Endothelial cell of umbilical vein (primary cell): ENCODE results near the gene ZNF684. TPM values are rescaled to one million over a fixed set of nuclear protein-coding genes. Genes with fewer than 3 reads are reported as not detected.

Experiments used
- BruUV-seq: library from RNA; stranded (reverse); fragments of 400-500 nt; replicated peaks from 2 replicates; lab custom pipeline; 2021; lab: Mats Ljungman, UMichigan
- CTCF ChIA-PET: fragments of 300-600, 350-600 bp; sonication (Branson Sonifier 250); formaldehyde crosslinking; loops from one replicate; lab custom pipeline; 2021; ENCODE audit warnings: antibody characterized with exemption, inconsistent platforms; lab: Charles Lee
- POLR2A ChIA-PET: fragments of 300-600, 350-600 bp; sonication (Branson Sonifier 250); formaldehyde crosslinking; loops from one replicate; lab custom pipeline; 2021; ENCODE audit warnings: antibody characterized with exemption, inconsistent platforms; lab: Charles Lee
- DNase-seq: peaks from one replicate; pipeline ENCODE4 v3.0.0-alpha.2; 2011; ENCODE audit warnings: low read depth, low spot score
- FAIRE-seq: peaks from 2 replicates; lab custom pipeline; 2011; peaks lifted over from hg19 to GRCh38; lab: Jason Lieb, UNC
- H2AFZ ChIP-seq: 2 replicates; pipeline ENCODE4 v1.6.0; 2012; ENCODE audit warnings: low read depth, low read length, control low read depth, inconsistent platforms
- H3K27ac ChIP-seq: 2 replicates; pipeline ENCODE4 v1.5.1; 2011; ENCODE audit warnings: low read depth, mild to moderate bottlenecking, control low read depth, low read length, moderate library complexity; ENCODE audit not compliant: insufficient read depth
- H3K27me3 ChIP-seq, 2 experiments: 2 replicates each; pipeline versions ENCODE4 v1.6.0 to v1.6.1; 2011; ENCODE audit warnings: low read length in 2 of 2, mixed read lengths in 1 of 2; ENCODE audit not compliant: control insufficient read depth in 2 of 2, insufficient read depth in 2 of 2
- H3K36me3 ChIP-seq, 2 experiments: 2 replicates in 1 of 2; 3 replicates in 1 of 2; pipeline ENCODE4 v1.5.1; 2011; ENCODE audit warnings: low read length in 2 of 2, mild to moderate bottlenecking in 1 of 2, moderate library complexity in 1 of 2; ENCODE audit not compliant: control insufficient read depth in 2 of 2, insufficient read depth in 2 of 2; ENCODE audit errors: extremely low read depth in 1 of 2
- H3K4me1 ChIP-seq: 3 replicates; pipeline ENCODE4 v1.5.1; 2011; ENCODE audit warnings: mild to moderate bottlenecking, low read length; ENCODE audit not compliant: control insufficient read depth, insufficient read depth; ENCODE audit errors: extremely low read depth
- H3K4me2 ChIP-seq: 2 replicates; pipeline ENCODE4 v1.6.1; 2011; ENCODE audit warnings: low read length, control low read depth, mixed read lengths; ENCODE audit not compliant: insufficient read depth
- H3K4me3 ChIP-seq, 3 experiments: fragments of 200-600 bp in 1 of 3; sonication (generic), shearing (Covaris generic) in 1 of 3; replicated peaks in 1 of 3; 2 replicates each; pipeline ENCODE4 v1.5.1; 2011 to 2016; ENCODE audit warnings: control low read depth in 3 of 3, low read length in 3 of 3, mild to moderate bottlenecking in 2 of 3, inconsistent platforms in 1 of 3, low read depth in 1 of 3, moderate library complexity in 1 of 3; ENCODE audit not compliant: insufficient read depth in 1 of 3
- H3K79me2 ChIP-seq: 2 replicates; pipeline ENCODE4 v1.6.0; 2012; ENCODE audit warnings: low read length, inconsistent platforms; ENCODE audit not compliant: control insufficient read depth, insufficient read depth
- H3K9ac ChIP-seq: replicated peaks from 2 replicates; pipeline ENCODE3; 2011; ENCODE audit warnings: low read length, control low read depth; ENCODE audit not compliant: insufficient read depth; ENCODE audit errors: extremely low read depth
- H3K9me1 ChIP-seq: replicated peaks from 3 replicates; pipeline ENCODE4 v1.6.0; 2011; ENCODE audit warnings: mild to moderate bottlenecking, low read length; ENCODE audit not compliant: control insufficient read depth, insufficient read depth; ENCODE audit errors: extremely low read depth
- H3K9me3 ChIP-seq: replicated peaks from 2 replicates; pipeline ENCODE4 v1.5.1; 2012; ENCODE audit warnings: low read length, inconsistent platforms; ENCODE audit not compliant: control insufficient read depth, insufficient read depth
- H4K20me1 ChIP-seq: replicated peaks from 2 replicates; pipeline ENCODE3; 2011; ENCODE audit warnings: mild to moderate bottlenecking, low read length; ENCODE audit not compliant: control insufficient read depth, insufficient read depth; ENCODE audit errors: extremely low read depth
- CTCF ChIP-seq, 2 donors: IDR thresholded peaks; 1 replicate in 1 of 2; 2 replicates in 1 of 2; pipeline ENCODE4 v1.5.1; 2011; ENCODE audit warnings: low read length in 2 of 2, mild to moderate bottlenecking in 2 of 2, moderate library complexity in 2 of 2, control low read depth in 1 of 2, inconsistent platforms in 1 of 2, low read depth in 1 of 2; ENCODE audit not compliant: insufficient read depth in 1 of 2; ENCODE audit errors: extremely low read depth in 1 of 2
- EZH2 ChIP-seq: IDR thresholded peaks from 2 replicates; pipeline ENCODE4 v1.6.1; 2012; ENCODE audit warnings: borderline replicate concordance, low read depth, mild to moderate bottlenecking, moderate library complexity, low read length, inconsistent platforms; ENCODE audit not compliant: severe bottlenecking
- FOS ChIP-seq: IDR thresholded peaks from 2 replicates; pipeline ENCODE4 v1.6.1; 2011; ENCODE audit warnings: mild to moderate bottlenecking, low read length, moderate library complexity, borderline replicate concordance; ENCODE audit not compliant: insufficient read depth
- GATA2 ChIP-seq: IDR thresholded peaks from 2 replicates; pipeline ENCODE4 v1.7.0; 2011; ENCODE audit warnings: low read depth, mild to moderate bottlenecking, moderate library complexity, mixed read lengths, low read length; ENCODE audit not compliant: insufficient read length, insufficient read depth
- JUN ChIP-seq: IDR thresholded peaks from 2 replicates; pipeline ENCODE4 v1.6.1; 2011; ENCODE audit warnings: borderline replicate concordance, low read depth; ENCODE audit not compliant: insufficient read length, insufficient read depth
- MAX ChIP-seq: IDR thresholded peaks from 2 replicates; pipeline ENCODE4 v1.6.1; 2011; ENCODE audit not compliant: insufficient read depth, insufficient read length
- MYC ChIP-seq: IDR thresholded peaks from one replicate; pipeline ENCODE4 v1.6.1; 2011; ENCODE audit warnings: mild to moderate bottlenecking, low read depth, low read length
- POLR2A ChIP-seq: IDR thresholded peaks from 2 replicates; pipeline ENCODE4 v1.6.1; 2012; ENCODE audit warnings: low read depth, mild to moderate bottlenecking, control low read depth, low read length
- POLR2AphosphoS5 ChIP-seq: IDR thresholded peaks from 2 replicates; pipeline ENCODE4 v1.6.1; 2012; ENCODE audit warnings: low read depth, mild to moderate bottlenecking, control low read depth, low read length, moderate library complexity; ENCODE audit not compliant: insufficient read depth
- dilution Hi-C: fragments of 300-500 bp; cut with MboI; formaldehyde crosslinking; loops from one replicate; pipeline ENCODE4 v1.15.0; 2019; ENCODE audit warnings: low sequenced_read_pairs; ENCODE audit not compliant: extremely low pct_ligation_motif_present
- intact Hi-C: fragments of 100-400 bp; cut with micrococcal nuclease; formaldehyde crosslinking; loops from one replicate; pipeline ENCODE4 v1.10.0; 2022
- polyA plus RNA-seq, 4 experiments: library from polyadenylated mRNA; depleted of rRNA in 3 of 4; stranded (reverse) in 3 of 4; unstranded in 1 of 4; fragments of >200 nt; gene quantifications; 2 replicates each; pipeline versions ENCODE4 v1.2.1 to v1.2.3, GENCODE V29; 2011 to 2012; ENCODE audit warnings: missing spikeins in 1 of 4
- total RNA-seq: library from RNA; stranded (reverse); gene quantifications from 2 replicates; pipeline ENCODE4 v1.2.3, GENCODE V29; 2021

ZNF684 gene
- total and polyA plus RNA-seq, 2 donors (not counting 3 experiments of a cell fraction or from before 2014, with no cell fraction given) = 2.9 to 5.8 TPM

GRCh38 chr1:40567825-40568224 is 36.4 kb downstream of the ZNF684 start:
- H3K9ac ChIP-seq = no peak overlapping the region
- FAIRE-seq = no peak
- intact Hi-C loops = no loop called here
- no peak overlapping the region for H3K27ac ChIP-seq
- BruUV-seq = no TSS peak
- H3K36me3 ChIP-seq = no peaks in the 10 kb centered on the region
- no peak for DNase-seq
- TF ChIP-seq POLR2A (no peak), EZH2 (no peak), JUN (no peak), MAX (no peak), CTCF (IDR thresholded peaks at IDR 0.05; ENCODE audit: extremely low read depth in 1 of 2, insufficient read depth in 1 of 2, low read depth in 1 of 2, low read length in 2 of 2) (no peak), GATA2 (no peak), MYC (no peak), FOS (no peak), POLR2AphosphoS5 (no peak)
- peaks cover 3 to 4% of the 10 kb centered on the region in 2 experiments for H3K27me3 ChIP-seq
- ChIA-PET POLR2A (interaction anchor here (0.6 kb wide), 1 partner anchor 30 kb away, joined by 3 read pairs; no protein-coding TSS in a partner anchor), CTCF (interaction anchor here (0.7 to 1.3 kb wide), 2 partner anchors 17 to 35 kb away, joined by 3 to 6 read pairs; no protein-coding TSS in a partner anchor)
- dilution Hi-C loops = no loop called here
- H2AFZ ChIP-seq = no peak overlapping the region
- H3K4me1 ChIP-seq = no peaks in the 10 kb centered on the region
- H3K4me3 ChIP-seq = no peak overlapping the region
- H3K4me2 ChIP-seq = no peak overlapping the region
- H3K9me1 ChIP-seq = no peaks in the 10 kb centered on the region
- H4K20me1 ChIP-seq = no peaks in the 10 kb centered on the region
- H3K79me2 ChIP-seq = no peaks in the 10 kb centered on the region
- H3K9me3 ChIP-seq = no peaks in the 10 kb centered on the region
